ENCODE data around the gene NCF4.

GRCh38 chr22:36818010-36818642 is 42.7 kb upstream of the NCF4 start:
- TF ChIP-seq CTCF (IDR thresholded peaks at IDR 0.05), result no peak
- no peak for TF ChIP-seq EZH2 (IDR thresholded peaks at IDR 0.05; ENCODE audit: borderline replicate concordance, insufficient read depth, low read depth, low read length, poor library complexity, severe bottlenecking)

Data from B cell (primary cell).